K562 (cell line): Measurements from ENCODE around the gene UBQLNL.

ENCODE experiments used
- CBFB ChIP-seq: sonication (generic); formaldehyde crosslinking; IDR thresholded peaks from 2 replicates; pipeline ENCODE4 v1.4.0; 2020; ENCODE audit warnings: mild to moderate bottlenecking, missing genetic modification reagents
- CBX2 ChIP-seq: fragments of 200-600 bp; sonication (generic); IDR thresholded peaks from one replicate; pipeline ENCODE4 v1.6.1; 2012; ENCODE audit warnings: mild to moderate bottlenecking, low read length, inconsistent platforms; ENCODE audit not compliant: insufficient read depth, poor library complexity, severe bottlenecking
- HNRNPUL1 ChIP-seq: fragments of 200-400 bp; formaldehyde crosslinking; IDR thresholded peaks from 2 replicates; pipeline ENCODE4 v1.6.1; 2017; ENCODE audit warnings: low read length
- JUNB ChIP-seq: fragments of 450-650 bp; formaldehyde crosslinking; conservative IDR thresholded peaks from 2 replicates; pipeline ENCODE4 v1.4.0; 2020; ENCODE audit warnings: mild to moderate bottlenecking
- KLF16 ChIP-seq: IDR thresholded peaks from 2 replicates; pipeline ENCODE4 v1.6.1; 2016; ENCODE audit warnings: antibody characterized with exemption
- PHTF2 ChIP-seq: fragments of 250-450 bp; sonication (Bioruptor Pico); IDR thresholded peaks from 2 replicates; pipeline ENCODE4 v1.5.0; 2021; ENCODE audit warnings: mild to moderate bottlenecking
- RBFOX2 ChIP-seq: fragments of 200-400 bp; formaldehyde crosslinking; IDR thresholded peaks from 2 replicates; pipeline ENCODE4 v1.6.1; 2017; ENCODE audit warnings: low read depth, mild to moderate bottlenecking, low read length, moderate library complexity
- UBTF ChIP-seq, 2 experiments: IDR thresholded peaks; 2 replicates each; pipeline ENCODE4 v1.6.1; 2012; ENCODE audit warnings: improper control_type of control experiment in 2 of 2, low read depth in 2 of 2, low read length in 2 of 2, borderline replicate concordance in 1 of 2
- ZBTB8A ChIP-seq: fragments of 450-650 bp; IDR thresholded peaks from 2 replicates; pipeline ENCODE4 v1.6.1; 2018; ENCODE audit warnings: mild to moderate bottlenecking, moderate library complexity; ENCODE audit not compliant: partially characterized antibody
- ZNF212 ChIP-seq: fragments of 450-650 bp; formaldehyde crosslinking; IDR thresholded peaks from 2 replicates; pipeline ENCODE4 v1.4.0; 2020; ENCODE audit warnings: mild to moderate bottlenecking
- ZNF778 ChIP-seq: fragments of 450-650 bp; formaldehyde crosslinking; IDR thresholded peaks from 2 replicates; pipeline ENCODE4 v1.4.0; 2020; ENCODE audit warnings: mild to moderate bottlenecking, moderate library complexity
- TF ChIP-seq, protein P1 (sequence below), 3 experiments: IDR thresholded peaks in 2 of 3; conservative IDR thresholded peaks in 1 of 3; 2 replicates each; pipeline ENCODE4 v1.5.1; 2011 to 2012; ENCODE audit warnings: low read length in 3 of 3, mild to moderate bottlenecking in 3 of 3, control low read depth in 2 of 3, improper control_type of control experiment in 1 of 3, inconsistent platforms in 1 of 3, low read depth in 1 of 3, mixed read lengths in 1 of 3, moderate library complexity in 1 of 3; ENCODE audit not compliant: insufficient read depth in 2 of 3

- TF ChIP-seq CBFB (CRISPR knock-in tag) (no peak), JUNB (CRISPR knock-in tag) (no peak), ZNF212 (no peak), CBX2 (no peak), ZNF778 (CRISPR knock-in tag) (no peak), HNRNPUL1 (no peak), ZBTB8A (no peak), KLF16 (no peak), PHTF2 (no peak), UBTF (IDR thresholded peaks at IDR 0.05; ENCODE audit: borderline replicate concordance in 1 of 2, low read depth in 2 of 2, low read length in 2 of 2) (no peak), RBFOX2 (no peak)
- TF ChIP-seq, protein P1, sequence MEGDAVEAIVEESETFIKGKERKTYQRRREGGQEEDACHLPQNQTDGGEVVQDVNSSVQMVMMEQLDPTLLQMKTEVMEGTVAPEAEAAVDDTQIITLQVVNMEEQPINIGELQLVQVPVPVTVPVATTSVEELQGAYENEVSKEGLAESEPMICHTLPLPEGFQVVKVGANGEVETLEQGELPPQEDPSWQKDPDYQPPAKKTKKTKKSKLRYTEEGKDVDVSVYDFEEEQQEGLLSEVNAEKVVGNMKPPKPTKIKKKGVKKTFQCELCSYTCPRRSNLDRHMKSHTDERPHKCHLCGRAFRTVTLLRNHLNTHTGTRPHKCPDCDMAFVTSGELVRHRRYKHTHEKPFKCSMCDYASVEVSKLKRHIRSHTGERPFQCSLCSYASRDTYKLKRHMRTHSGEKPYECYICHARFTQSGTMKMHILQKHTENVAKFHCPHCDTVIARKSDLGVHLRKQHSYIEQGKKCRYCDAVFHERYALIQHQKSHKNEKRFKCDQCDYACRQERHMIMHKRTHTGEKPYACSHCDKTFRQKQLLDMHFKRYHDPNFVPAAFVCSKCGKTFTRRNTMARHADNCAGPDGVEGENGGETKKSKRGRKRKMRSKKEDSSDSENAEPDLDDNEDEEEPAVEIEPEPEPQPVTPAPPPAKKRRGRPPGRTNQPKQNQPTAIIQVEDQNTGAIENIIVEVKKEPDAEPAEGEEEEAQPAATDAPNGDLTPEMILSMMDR (IDR thresholded peaks at IDR 0.05 in 2 of 3, conservative IDR thresholded peaks at IDR 0.05 in 1 of 3; ENCODE audit: insufficient read depth in 2 of 3, low read depth in 1 of 3, low read length in 3 of 3) = no peak
Observed at GRCh38 chr11:5536482-5536881, 20.0 kb upstream of the UBQLNL start.
